Fibroblast of the aortic adventitia (primary cell): Measurements from ENCODE around the gene PDE6B. TPM values are rescaled to one million over a fixed set of nuclear protein-coding genes. Genes with fewer than 3 reads are reported as not detected.

Experiments used
- DNase-seq: peaks from one replicate; pipeline ENCODE4 v3.0.0-alpha.2; 2010; ENCODE audit warnings: low read depth
- H3K4me3 ChIP-seq: 2 replicates; pipeline ENCODE4 v1.5.1; 2011; ENCODE audit warnings: low read depth, mild to moderate bottlenecking, control low read depth, low read length, moderate library complexity
- CTCF ChIP-seq: IDR thresholded peaks from 2 replicates; pipeline ENCODE4 v1.5.1; 2011; ENCODE audit warnings: mild to moderate bottlenecking, low read length, control low read depth, inconsistent platforms; ENCODE audit not compliant: insufficient read depth
- total RNA-seq: library from RNA; depleted of rRNA; stranded (reverse); fragments of >200 nt; gene quantifications from 2 replicates; pipeline ENCODE4 v1.2.3, GENCODE V29; 2012; ENCODE audit warnings: low replicate concordance

PDE6B gene
- total RNA-seq, 1 donor = not detected

DNA sequence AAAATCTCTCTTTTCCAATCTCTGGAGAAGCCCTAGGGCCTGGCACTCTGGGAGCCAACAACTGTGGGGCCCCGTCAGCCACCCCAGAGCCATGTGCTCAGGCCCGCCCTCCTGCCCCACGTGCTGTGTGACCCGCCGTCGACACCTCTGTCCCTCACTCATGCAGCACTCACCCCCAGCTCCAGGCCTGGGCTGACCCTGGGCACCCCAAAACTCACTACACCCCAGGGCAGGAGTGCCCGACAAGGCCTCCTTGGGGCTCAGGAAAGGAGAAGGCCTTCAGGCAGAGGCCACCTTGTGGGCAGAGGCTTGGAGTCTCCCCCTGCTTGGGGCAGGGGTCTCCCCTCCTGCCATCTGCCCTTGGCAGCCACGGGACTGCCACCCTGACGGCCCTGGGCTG, 54.7 kb downstream of the PDE6B start:
- no peak overlapping the region for H3K4me3 ChIP-seq
- DNase-seq = no peak

DNA sequence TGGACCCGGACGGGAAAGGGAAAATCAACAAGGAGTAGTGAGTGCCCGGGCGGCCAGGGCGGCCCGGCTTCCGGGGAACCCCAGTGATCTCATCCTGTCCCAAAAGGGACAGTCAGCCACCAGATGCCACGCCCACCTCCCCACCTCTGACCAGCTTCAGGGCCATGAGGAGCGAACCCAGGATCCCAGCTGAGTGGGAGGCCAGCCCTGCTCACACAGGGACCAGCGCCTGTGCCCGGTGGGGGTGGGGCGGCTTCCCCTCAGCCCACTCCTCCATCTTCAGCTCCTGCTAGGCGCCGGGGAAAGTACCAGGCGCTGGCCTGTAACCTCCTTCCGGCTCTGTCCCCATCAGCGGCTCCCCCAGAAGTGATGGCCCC, 55.2 kb downstream of the PDE6B start:
- DNase-seq = no peak
- no peak for TF ChIP-seq CTCF
- no peak overlapping the region for H3K4me3 ChIP-seq

More for the DNA sequence above, 54.7 kb downstream of the PDE6B start:
- TF ChIP-seq CTCF = no peak

DNA sequence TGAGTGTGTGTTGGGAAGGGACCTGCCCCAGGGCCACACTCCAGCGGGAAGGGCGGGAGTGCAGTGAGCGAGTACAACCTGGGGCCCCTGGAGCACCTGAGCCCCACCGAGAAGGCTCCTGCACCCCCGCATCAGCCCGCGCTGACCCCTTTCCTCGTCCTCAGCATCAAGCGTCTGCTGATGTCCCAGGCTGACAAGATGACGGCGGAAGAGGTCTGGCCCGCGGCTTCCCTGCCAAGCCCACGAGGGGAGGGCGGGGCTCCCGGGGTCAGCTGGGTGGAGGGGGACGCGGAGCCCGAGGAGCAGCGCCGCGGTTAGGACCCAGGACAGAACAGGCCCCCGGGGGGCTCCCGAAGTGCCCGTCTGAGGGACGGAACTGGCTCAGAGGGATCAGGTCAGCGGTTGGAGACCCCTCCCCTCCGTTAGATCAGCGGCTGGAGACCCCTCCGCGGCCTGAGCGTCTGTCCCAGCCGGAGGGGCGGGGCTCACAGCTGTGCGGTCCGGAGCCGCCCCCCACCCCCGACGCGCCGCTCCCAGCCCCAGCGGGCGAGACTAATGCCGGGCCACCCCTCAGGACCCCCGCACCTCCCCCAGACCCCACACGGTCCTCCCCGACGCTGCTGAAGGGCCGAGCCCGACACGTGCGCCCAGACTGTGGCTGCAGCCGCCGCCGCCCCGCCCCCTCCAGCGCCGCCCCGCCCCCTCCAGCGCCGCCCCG, 55.7 kb downstream of the PDE6B start:
- no peak for TF ChIP-seq CTCF
- peak overlapping the region; percentile 57 for H3K4me3 ChIP-seq
- peak; percentile 22 for DNase-seq

- no peak overlapping the region for H3K4me3 ChIP-seq
- no peak for TF ChIP-seq CTCF
- no peak for DNase-seq
Observed at GRCh38 chr4:681736-682451, 56.5 kb downstream of the PDE6B start.

DNA sequence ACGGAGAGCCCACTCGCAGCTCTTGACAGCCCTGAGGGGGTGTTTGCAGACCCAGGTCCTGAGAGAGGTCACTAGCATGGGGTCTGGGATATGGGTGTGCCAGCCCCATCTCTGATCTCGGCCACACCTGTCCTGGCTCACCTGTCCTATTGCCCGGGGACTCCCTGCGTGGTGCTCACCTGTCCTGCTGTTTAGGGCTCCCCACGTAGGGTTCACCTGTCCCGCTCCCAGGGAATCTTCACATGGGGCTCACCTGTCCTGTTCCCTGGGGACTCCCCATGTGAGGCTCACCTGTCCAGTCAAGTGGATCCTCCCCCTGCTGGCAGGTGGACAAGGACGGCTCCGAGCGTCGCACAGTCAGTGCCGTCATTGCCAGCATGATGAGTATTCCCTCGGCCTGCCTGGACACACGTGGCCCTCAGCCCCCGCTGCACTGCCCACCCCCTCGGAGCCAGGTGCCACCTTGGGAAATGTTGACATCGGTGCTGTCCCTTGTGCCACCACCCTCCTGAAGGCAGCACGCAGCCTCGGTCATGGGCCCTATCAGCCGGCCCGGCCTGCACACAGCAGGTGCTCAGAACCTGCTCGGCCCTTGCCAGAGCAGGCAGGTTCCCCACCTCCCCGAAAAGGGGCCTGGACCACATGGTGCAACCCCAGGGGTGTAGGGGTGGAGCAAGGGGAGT, 57.3 kb downstream of the PDE6B start:
- no peak overlapping the region for H3K4me3 ChIP-seq
- no peak for TF ChIP-seq CTCF
- no peak for DNase-seq

DNA sequence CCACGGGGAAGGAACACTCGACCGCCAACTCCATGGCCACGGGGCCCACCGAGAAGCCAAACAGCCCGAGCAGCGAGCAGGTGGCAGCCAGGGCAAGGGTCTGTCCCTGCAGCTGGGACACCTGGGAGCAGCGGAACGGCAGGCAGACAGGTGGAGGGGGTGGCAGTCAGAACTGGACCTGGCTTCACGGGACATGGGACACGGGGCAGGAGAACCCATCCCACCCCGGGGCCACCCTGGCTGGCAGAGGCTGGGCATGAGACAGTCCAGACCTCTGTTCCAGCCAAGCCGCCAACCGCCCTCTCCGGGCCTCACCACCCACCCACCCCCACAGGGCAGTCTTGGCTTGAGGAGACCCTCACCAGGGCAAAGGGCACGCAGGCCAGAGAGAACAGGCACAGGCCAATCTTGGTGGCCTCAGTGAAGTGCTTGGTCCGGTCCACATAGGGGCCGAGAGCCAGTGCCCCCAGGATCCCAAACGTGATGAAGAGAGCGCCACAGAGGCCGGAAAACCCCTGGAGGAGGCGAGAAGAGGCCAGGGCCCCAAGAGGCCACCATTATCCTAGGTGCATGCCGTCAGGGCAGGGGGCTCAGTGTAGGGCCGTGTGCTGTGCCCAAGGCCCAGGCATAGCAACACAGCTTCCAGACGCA, 58.0 kb downstream of the PDE6B start:
- no peak for DNase-seq
- no peak for TF ChIP-seq CTCF
- no peak overlapping the region for H3K4me3 ChIP-seq
